Caco-2 (cell line): ENCODE measurements around the gene TCF23. TPM values are rescaled to one million over a fixed set of nuclear protein-coding genes. Genes with fewer than 3 reads are reported as not detected.
"Not testable (repeated sequence)": the region's sequence is repeated elsewhere in the genome, so short reads cannot be mapped to it uniquely, and the experiment has no call there.

Experiments
- BruUV-seq: library from RNA; stranded (reverse); fragments of 400-500 nt; replicated peaks from 2 replicates; lab custom pipeline; 2021; lab: Mats Ljungman, UMichigan
- CTCF ChIA-PET: fragments of 300-600 bp; sonication (Branson Sonifier 250); formaldehyde crosslinking; loops from one replicate; lab custom pipeline; 2022; ENCODE audit warnings: antibody characterized with exemption; lab: Charles Lee
- POLR2A ChIA-PET: fragments of 300-600 bp; sonication (Branson Sonifier 250); formaldehyde crosslinking; loops from one replicate; lab custom pipeline; 2022; ENCODE audit warnings: antibody characterized with exemption; lab: Charles Lee
- DNase-seq, 2 experiments: peaks; one replicate each; pipeline versions ENCODE4 v3.0.0 to v3.0.0-alpha.2; 2020 to 2022
- H3K27me3 ChIP-seq: replicated peaks from 2 replicates; pipeline ENCODE4 v1.6.0; 2011; ENCODE audit warnings: low read length; ENCODE audit not compliant: control insufficient read depth, insufficient read depth
- H3K36me3 ChIP-seq: 2 replicates; pipeline ENCODE4 v1.5.1; 2011; ENCODE audit warnings: low read length; ENCODE audit not compliant: control insufficient read depth, insufficient read depth
- H3K4me1 ChIP-seq: fragments of 250-450 bp; sonication (Bioruptor Pico); 2 replicates; pipeline ENCODE4 v1.5.1; 2020; ENCODE audit warnings: mild to moderate bottlenecking
- H3K4me3 ChIP-seq: 2 replicates; pipeline ENCODE4 v1.5.1; 2011; ENCODE audit warnings: low read depth, mild to moderate bottlenecking, control low read depth, low read length
- H3K9me3 ChIP-seq: fragments of 250-450 bp; sonication (Bioruptor Pico); 2 replicates; pipeline ENCODE4 v1.5.1; 2020; ENCODE audit warnings: mild to moderate bottlenecking, moderate library complexity
- H3K27ac Mint-ChIP-seq: one replicate; pipeline ENCODE4 v1.8.0; 2022; ENCODE audit warnings: mixed read lengths; ENCODE audit not compliant: unreplicated experiment
- H3K27me3 Mint-ChIP-seq: one replicate; pipeline ENCODE4 v1.8.0; 2022; ENCODE audit warnings: mixed read lengths; ENCODE audit not compliant: insufficient read depth, unreplicated experiment
- H3K36me3 Mint-ChIP-seq: one replicate; pipeline ENCODE4 v1.8.0; 2022; ENCODE audit warnings: mild to moderate bottlenecking, mixed read lengths; ENCODE audit not compliant: insufficient read depth, unreplicated experiment
- H3K4me1 Mint-ChIP-seq: one replicate; pipeline ENCODE4 v1.8.0; 2022; ENCODE audit warnings: low read depth, mixed read lengths; ENCODE audit not compliant: unreplicated experiment
- H3K4me3 Mint-ChIP-seq: one replicate; pipeline ENCODE4 v1.8.0; 2022; ENCODE audit warnings: mild to moderate bottlenecking, moderate library complexity, mixed read lengths; ENCODE audit not compliant: unreplicated experiment
- H3K9me3 Mint-ChIP-seq: one replicate; pipeline ENCODE4 v1.8.0; 2022; ENCODE audit warnings: mixed read lengths; ENCODE audit not compliant: unreplicated experiment
- CTCF ChIP-seq, 2 experiments: fragments of 200-600 bp in 1 of 2; IDR thresholded peaks; 1 replicate in 1 of 2; 2 replicates in 1 of 2; pipeline versions ENCODE4 v1.5.1 to v1.8.0; 2011 to 2022; ENCODE audit warnings: antibody characterized with exemption in 1 of 2, control low read depth in 1 of 2, inconsistent platforms in 1 of 2, low read depth in 1 of 2, low read length in 1 of 2, mild to moderate bottlenecking in 1 of 2, moderate library complexity in 1 of 2; ENCODE audit not compliant: insufficient read depth in 1 of 2, severe bottlenecking in 1 of 2, unreplicated experiment in 1 of 2
- intact Hi-C: fragments of 100-400 bp; cut with micrococcal nuclease; formaldehyde crosslinking; loops from one replicate; pipeline ENCODE4 v1.10.0; 2022; ENCODE audit not compliant: unreplicated experiment
- total RNA-seq: library from RNA; stranded (reverse); gene quantifications from 2 replicates; pipeline ENCODE4 v1.2.3, GENCODE V29; 2022

TCF23 gene
- total RNA-seq, 1 experiment from 2014 or later, result not detected

- no peaks in the 10 kb centered on the region for H3K9me3 Mint-ChIP-seq
- no peak for TF ChIP-seq CTCF (IDR thresholded peaks at IDR 0.05; ENCODE audit: insufficient read depth in 1 of 2, low read depth in 1 of 2, low read length in 1 of 2, severe bottlenecking in 1 of 2, unreplicated experiment in 1 of 2)
- DNase-seq, result no peak
- Histone ChIP-seq H3K36me3 (no peaks in the 10 kb centered on the region), H3K4me3 (no peak overlapping the region), H3K9me3 (no peaks in the 10 kb centered on the region), H3K4me1 (no peaks in the 10 kb centered on the region; the same call in 1 of the 2 replicates), H3K27me3 (no peaks in the 10 kb centered on the region)
- ChIA-PET CTCF (interaction anchor here (1.2 to 1.4 kb wide), 3 partner anchors 16 to 42 kb away, joined by 3 to 4 read pairs (median 3); no protein-coding TSS in a partner anchor), POLR2A (interaction anchor here (0.6 to 1.0 kb wide), 2 partner anchors 36 to 40 kb away, joined by 3 to 4 read pairs; partner anchors contain the start of genes ATRAID and SLC5A6)
- no peaks in the 10 kb centered on the region for H3K27me3 Mint-ChIP-seq
- BruUV-seq, result no TSS peak
- no peak overlapping the region for H3K4me3 Mint-ChIP-seq
- H3K36me3 Mint-ChIP-seq, result no peaks in the 10 kb centered on the region
- no peak overlapping the region for H3K27ac Mint-ChIP-seq
- H3K4me1 Mint-ChIP-seq, result no peaks in the 10 kb centered on the region
- intact Hi-C loops, result no loop called here
These were observed 26.5 kb downstream of the TCF23 start for GRCh38 chr2:27175330-27175729.

DNA sequence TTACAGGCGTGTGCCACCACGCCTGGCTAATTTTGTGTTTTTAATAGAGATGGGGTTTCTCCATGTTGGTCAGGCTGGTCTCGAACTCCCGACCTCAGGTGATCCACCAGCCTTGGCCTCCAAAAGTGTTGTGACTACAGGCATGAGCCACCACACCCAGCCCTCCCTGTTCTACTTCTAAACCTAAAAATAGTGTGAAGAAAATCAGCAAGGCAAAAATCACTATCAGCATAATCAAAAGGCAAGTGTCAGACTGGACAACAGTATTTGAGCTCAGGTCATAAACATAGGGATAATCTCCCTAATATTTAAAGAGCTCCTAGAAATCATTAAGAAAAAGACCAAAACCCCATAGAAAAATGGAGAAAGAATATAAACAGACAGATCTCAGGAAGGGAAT lies 27.0 kb downstream of the TCF23 start:
- DNase-seq, H3K27me3 ChIP-seq, H3K36me3 ChIP-seq, H3K4me1 ChIP-seq, H3K27ac Mint-ChIP-seq, H3K4me3 Mint-ChIP-seq, H3K9me3 Mint-ChIP-seq, H3K36me3 Mint-ChIP-seq, H3K27me3 Mint-ChIP-seq, H3K9me3 ChIP-seq, BruUV-seq, H3K4me1 Mint-ChIP-seq, intact Hi-C loops, H3K4me3 ChIP-seq: not testable (repeated sequence)
- ChIA-PET POLR2A (interaction anchor here (1.0 kb wide), 1 partner anchor 36 kb away, joined by 3 read pairs; the partner anchor contains the start of genes ATRAID and SLC5A6), CTCF (interaction anchor here (1.4 kb wide), 1 partner anchor 24 kb away, joined by 3 read pairs; no protein-coding TSS in a partner anchor)

DNA sequence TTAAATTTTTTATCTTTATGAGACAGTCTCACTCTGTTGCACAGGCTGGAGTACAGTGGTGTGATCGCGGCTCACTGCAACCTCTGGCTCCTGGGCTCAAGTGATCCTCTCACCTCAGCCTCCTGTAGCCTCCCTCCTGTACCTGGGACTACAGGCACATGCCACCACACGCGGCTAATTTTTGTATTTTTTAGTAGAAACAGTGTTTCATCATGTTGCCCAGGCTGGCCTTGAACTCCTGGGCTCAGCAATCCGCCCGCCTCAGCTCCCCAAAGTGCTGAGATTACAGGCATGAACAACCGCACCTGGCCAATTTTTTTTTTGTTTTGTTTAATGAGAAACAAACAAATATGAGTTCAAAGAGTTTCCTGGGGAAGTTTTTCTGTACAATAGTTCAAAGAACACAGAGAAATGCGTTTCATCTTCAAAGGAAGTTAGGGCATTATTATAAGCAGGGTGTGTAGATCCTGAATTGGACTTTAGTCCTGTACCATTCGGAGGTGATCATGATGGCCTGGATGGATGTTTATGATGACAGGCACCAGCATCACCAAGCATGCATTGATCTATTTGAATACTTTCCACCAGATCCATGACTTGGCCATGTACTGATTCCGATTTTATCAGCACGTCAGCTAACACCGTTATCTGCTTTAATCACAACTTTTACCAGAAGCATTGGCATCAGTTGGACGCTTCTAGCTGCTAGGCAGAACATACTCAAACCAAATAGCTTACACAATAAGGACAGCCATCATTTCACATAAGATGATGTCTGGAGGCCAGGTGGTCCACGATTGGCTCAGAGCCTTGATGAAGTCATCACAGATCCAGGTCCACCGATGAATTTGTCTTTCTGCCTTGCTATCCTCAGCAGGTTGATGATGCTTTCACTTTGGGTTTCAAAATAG lies 28.9 kb downstream of the TCF23 start:
- Mint-ChIP-seq H3K36me3 (no peaks in the 10 kb centered on the region), H3K4me1 (peaks cover 8% of the 10 kb centered on the region), H3K27ac (no peak overlapping the region), H3K4me3 (no peak overlapping the region), H3K9me3 (no peaks in the 10 kb centered on the region), H3K27me3 (no peaks in the 10 kb centered on the region)
- TF ChIP-seq CTCF (IDR thresholded peaks at IDR 0.05; ENCODE audit: insufficient read depth in 1 of 2, low read depth in 1 of 2, low read length in 1 of 2, severe bottlenecking in 1 of 2, unreplicated experiment in 1 of 2), result no peak
- ChIA-PET POLR2A (no interaction called here), CTCF (interaction anchor here (0.9 to 1.0 kb wide), 2 partner anchors 14 to 78 kb away, joined by 3 to 4 read pairs; no protein-coding TSS in a partner anchor)
- Histone ChIP-seq H3K27me3 (no peaks in the 10 kb centered on the region), H3K4me3 (no peak overlapping the region), H3K36me3 (no peaks in the 10 kb centered on the region), H3K4me1 (peaks cover 5% of the 10 kb centered on the region), H3K9me3 (no peaks in the 10 kb centered on the region)
- intact Hi-C loops, result no loop called here
- DNase-seq, result peak in 1 of 2 experiments; percentile 29
- BruUV-seq, result no TSS peak
